CD4-positive, alpha-beta T cell treated with Interleukin-15 for 1 hour (primary cell): ENCODE measurements around the gene PFDN4.
"Not testable (repeated sequence)": the region's sequence is repeated elsewhere in the genome, so short reads cannot be mapped to it uniquely, and the experiment has no call there.

ENCODE experiments used
- DNase-seq: peaks from one replicate; pipeline ENCODE4 v3.0.0-alpha.2; 2020

The PFDN4 gene

DNA sequence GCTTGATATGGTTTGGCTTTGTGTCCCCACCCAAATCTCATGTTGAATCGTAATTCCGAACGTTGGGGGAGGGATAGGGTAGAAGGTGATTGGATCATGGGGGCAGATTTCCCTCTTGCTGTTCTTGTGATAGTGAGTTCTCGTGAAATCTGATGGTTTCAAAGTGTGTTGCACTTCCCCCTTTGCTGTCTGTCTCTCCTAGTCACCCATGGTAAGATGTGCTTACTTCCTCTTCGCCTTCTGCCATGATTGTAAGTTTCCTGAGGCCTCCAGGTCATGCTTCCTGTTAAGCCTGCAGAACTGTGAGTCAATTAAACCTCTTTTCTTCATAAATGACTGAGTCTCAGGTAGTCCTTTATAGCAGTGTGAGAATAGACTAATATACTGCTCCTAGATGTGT is 19.9 kb downstream of the PFDN4 start:
- DNase-seq: no peak

DNA sequence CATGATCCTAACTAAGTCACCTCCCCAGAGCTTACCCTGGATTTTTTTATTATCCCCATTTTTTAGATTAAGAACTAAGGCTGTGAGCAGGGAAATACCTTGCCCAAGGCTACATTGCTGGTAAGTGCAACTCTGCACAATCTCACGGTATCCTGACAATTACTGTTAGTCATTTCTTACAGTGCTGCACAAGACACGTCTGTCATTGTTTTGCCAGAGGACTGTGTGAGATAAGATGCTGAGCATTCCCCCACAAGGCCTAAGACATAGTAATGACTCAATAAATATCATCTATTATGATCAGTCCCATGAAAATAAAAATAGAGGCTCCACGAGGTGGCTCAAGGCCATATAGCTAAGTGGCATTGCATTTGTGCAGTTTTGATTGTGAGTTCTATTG is 21.0 kb downstream of the PFDN4 start:
- no peak for DNase-seq

DNA sequence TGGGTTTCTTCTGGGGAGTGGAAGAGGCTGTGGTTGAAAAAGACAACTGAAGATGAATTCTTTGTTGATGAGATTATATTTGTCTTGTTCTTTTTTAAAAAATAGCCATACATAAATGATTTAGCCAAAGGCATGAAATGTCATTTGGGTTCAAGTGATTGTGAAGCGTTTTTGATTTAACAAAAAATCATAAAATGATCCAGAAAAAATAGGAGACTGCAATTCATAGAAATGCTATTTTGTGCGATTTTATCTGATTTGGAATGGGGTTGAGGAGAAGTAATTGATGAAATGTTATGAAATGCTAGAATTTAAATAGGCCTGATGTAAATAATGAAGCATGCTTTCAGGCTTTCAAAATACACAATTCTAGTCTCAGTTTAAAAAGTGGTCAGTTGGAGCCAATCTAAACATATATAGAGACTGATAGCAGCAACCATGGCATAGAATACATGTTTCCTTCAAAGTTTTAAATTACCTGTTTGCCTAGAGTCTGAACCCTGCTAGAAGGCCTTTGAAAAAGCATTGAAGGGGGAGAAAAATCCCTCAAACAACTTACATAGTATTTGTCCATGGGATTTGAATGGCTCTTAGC is 21.8 kb downstream of the PFDN4 start:
- no peak for DNase-seq

DNA sequence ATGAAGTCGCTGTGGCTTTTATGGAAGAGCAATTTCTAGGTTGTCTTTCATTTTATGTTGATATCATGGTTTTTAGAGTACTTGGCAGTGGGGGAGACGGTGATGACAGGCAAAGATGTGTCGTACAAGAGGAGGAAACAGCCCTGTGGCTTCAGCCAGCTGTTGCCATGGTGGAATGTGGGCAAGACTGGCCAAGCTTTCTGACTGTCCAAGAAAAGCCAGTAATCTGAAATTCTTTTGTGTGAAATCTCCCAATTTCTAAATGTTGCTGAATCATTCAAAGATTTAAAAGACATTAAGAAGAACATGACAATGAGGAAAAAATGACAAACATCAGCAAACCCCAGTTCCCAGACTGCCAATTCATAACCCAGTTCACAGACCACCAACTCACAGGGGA is 23.1 kb downstream of the PFDN4 start:
- no peak for DNase-seq

- no peak for DNase-seq
Observed at GRCh38 chr20:54234991-54235390, 27.1 kb downstream of the PFDN4 start.

DNA sequence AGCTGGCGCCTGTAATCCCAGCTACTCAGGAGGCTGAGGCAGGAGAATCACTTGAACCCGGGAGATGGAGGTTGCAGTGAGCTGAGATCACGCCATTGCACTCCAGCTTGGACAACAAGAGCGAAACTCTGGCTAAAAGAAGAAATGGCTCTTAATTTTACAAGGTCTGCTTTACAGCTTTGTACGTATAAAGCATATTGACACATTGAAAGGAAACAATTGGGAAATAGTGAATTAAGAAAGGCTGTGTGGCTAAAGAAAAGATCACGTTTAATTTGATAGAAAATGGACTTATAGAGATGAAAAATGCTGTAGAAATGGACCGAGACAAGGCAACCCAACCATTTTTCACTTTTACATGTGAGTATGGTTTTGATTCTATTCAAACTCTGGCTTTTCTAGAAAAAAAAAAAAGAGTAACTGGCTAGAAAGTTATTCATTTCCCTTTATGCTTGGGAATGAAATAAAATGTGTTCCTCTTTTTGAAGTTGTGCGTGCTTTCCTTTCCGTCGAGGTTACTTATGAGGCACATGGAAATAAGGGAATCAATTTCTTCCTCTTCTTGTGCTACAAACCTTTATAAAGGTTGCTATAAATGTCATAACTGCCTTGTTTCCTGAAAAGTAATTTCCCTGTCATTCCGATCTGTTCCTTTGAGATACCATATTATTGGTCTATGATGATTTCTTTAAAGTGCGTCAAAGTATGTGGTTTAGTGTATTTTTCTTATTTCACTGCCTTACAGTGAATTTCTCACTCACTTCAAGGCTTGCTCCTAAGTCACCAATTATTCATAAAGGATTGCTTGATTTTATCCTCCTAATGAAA is 29.4 kb downstream of the PFDN4 start:
- DNase-seq: no peak

- no peak for DNase-seq
Observed at GRCh38 chr20:54244113-54244512, 36.2 kb downstream of the PFDN4 start.

- not testable (repeated sequence) for DNase-seq
Observed at GRCh38 chr20:54248705-54249104, 40.8 kb downstream of the PFDN4 start.

DNA sequence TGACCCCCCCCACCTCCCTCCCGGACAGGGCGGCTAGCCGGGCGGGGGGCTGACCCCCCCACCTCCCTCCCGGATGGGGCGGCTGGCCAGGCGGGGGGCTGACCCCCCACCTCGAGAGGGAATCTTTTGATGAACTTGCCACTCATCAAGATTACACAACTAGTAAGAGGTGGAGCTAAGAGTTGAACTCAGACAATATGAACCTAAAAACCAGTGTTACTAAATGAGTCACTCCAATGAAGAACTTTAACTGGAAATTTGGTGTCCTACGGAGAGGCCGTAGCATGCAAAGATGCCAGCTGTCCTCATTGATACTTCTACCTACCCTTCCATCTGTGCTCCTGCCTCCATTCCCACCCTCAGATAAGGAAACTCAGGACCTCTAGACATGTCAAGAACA is 42.8 kb downstream of the PFDN4 start:
- DNase-seq: no peak

DNA sequence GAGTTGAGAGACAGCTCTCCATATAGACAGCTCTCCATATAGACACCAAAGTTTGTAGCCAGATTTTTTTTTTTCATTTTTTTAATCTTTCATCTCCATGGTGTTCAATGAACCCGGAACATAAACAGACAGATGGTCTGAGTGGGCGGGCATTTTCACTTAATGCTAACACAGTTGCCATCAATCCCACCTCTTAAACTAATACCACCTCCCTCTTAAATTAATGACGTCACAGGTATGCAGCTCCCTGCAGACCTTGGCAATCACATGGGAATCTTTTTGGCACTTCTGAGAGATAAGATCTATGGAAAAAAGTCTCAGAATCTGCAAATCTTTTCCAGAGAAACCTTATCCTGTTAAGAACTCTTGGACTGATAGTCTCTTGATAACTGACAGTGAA is 43.2 kb downstream of the PFDN4 start:
- DNase-seq: no peak

DNA sequence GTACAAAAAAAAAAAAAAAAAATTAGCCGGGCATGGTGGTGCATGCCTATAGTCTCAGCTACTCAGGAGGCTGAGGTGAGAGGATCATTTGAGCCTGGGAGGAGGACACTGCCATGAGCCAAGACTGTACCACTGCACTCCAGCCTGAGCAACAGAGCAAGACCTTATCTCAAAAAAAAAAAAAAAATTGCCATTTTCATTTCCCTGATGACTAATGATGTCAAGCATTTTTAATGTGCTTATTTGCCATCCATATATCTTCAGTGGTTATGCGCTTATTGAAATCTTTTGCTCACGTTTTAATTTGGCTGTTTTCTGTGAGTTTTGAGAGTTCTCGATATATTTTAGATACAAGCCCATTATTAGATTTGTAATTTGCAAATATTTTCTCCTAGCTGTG is 46.7 kb downstream of the PFDN4 start:
- DNase-seq: no peak

DNA sequence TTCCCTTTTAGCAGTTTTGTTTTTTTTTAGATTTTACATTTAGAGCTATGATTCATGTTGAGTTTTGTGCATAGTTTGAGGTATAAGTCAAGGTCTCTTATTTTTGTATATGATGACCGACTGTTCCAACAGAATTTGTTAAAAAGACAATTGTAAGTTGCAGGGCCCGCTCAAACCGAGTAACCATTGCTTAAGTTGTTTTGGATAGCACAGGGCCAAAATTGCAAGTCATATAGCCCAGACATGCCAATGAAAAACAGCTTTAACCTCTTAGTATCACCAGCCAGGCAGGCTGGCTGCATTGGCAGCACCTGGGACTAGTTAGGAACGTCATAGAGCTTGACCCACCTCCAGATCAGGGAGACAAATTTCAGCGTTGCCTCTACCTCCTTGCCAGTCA is 47.3 kb downstream of the PFDN4 start:
- DNase-seq: no peak

DNA sequence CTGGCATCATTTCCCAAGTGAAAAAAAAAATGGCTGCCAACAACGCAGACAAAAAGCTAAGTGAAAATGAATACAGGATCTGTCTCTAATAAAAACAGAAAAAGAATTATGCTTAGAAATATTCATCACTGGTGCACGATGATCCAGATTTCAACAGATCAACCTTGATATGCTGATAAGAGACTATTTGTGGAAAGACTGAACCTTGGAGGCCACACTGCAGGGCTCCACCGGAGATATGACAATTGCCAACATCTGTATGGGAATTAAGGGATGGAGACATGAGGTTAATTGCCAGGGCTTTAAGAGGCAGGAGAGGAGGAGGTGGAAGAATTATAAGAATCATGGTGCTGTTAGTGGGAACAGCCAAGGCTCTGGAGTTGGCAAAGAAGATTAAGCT is 48.3 kb downstream of the PFDN4 start:
- no peak for DNase-seq

DNA sequence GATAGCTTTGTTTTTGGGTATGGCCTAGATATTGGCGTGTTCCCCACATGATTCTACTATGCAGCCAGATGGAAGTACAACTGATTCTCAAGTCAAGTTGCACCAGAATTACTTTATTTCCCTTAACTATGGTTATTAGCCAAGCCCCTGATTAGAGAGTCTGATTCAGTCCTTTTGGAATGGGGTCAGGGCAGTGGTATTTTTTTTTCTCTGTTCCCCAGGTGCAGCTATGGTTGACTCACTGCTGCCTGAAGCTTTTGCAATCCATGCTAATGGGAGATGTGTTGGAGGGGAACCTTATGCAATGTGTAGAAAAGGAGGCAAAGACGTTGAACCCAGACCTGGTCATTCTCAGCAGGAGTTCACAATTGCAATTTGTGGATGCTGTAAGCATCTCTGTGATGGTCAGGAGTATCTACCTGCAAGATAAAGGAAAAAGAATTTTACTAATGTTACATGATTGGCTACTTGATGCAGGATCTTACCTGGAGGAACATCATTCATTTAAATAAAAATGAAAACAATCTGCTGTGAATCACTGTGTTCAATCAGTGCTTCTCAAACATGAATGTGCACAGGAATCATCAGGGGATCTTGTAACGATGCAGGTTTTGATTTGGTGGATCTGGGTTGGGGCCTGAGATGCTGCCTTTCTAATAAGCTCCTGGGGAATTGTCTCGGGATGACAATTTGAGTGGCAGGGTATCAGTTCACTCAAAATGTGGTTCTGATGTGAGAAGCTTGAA is 49.4 kb downstream of the PFDN4 start:
- DNase-seq: no peak

GRCh38 chr20:54260116-54260515 is 52.2 kb downstream of the PFDN4 start:
- DNase-seq: no peak

DNA sequence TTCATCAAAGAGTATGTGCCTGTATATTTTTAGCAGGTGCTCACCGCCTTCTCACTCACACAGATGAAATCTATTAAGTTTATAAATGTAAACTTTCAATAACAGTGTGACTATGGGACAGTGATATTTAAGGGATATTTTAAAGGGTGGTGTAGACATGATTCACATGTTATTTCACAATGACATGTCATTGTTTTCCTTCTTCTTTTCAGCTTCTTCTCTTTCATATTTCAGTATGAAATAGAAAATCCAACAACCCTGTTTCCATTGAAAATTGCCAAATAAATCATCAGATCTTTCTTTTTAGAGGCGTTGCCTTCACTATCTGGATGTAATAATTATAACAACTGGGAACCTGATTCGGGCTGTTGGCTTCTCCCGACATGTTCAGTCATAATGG is 54.8 kb downstream of the PFDN4 start:
- DNase-seq: no peak

DNA sequence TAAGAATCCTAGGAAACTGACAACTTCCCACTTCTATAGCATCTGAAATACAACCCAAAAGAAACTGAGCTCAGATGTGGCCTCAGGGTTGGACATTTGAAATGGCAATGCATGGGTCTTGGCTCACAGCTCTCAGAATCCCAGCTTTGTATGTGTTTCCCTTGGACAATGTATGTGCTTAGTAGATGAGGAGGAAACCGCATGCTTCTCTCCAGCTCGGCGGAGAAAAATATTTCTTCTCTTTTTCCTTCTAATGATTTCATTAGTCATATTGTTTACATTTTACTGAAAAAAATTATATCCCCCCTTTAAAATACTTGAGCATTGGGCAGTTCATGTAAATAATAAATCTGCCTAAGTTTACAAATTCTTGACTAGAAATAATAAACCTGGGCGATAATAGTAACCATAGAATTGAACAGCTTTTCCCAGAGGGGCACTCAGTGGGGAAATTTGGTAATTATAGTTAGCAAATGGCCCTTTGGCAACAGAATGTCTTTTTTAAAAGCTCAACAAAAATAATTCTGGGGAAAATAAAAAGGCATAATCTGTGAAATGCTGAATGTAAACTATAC is 55.3 kb downstream of the PFDN4 start:
- DNase-seq: no peak

DNA sequence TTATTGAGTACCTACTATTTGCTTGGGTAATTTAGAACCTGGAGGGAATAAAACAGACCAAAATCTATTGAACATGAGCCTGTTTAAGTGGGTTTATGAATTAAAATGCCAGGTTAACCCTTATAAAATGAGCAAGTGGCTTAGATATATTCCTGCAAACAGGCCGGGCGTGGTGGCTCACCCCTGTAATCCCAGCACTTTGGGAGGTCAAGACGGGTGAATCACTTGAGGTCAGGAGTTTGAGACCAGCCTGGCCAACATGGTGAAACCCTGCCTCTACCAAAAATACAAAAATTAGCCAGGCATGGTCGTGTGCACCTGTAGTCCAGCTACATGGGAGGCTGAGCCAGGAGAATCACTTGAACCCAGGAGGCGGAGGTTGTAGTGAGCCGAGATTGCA is 57.9 kb downstream of the PFDN4 start:
- DNase-seq: not testable (repeated sequence)

DNA sequence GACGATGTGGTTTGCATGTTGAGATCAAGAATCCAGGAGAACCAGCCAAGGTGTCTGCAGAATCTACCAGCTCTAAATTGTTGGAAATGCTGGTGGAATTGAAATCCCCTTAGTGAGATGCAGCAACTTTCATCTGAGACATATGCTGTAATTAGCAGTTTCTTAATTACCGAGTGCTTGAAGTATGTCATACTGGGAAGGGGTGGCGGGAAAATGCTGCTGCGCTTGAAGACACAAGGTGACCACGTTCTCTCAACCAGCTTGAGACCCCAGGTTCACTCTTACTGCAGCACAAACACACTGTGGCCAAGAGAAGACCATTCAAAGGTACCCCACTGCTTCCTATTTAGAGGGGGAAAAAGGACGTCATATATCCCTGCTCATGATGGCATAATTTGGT is 59.0 kb downstream of the PFDN4 start:
- DNase-seq: no peak

DNA sequence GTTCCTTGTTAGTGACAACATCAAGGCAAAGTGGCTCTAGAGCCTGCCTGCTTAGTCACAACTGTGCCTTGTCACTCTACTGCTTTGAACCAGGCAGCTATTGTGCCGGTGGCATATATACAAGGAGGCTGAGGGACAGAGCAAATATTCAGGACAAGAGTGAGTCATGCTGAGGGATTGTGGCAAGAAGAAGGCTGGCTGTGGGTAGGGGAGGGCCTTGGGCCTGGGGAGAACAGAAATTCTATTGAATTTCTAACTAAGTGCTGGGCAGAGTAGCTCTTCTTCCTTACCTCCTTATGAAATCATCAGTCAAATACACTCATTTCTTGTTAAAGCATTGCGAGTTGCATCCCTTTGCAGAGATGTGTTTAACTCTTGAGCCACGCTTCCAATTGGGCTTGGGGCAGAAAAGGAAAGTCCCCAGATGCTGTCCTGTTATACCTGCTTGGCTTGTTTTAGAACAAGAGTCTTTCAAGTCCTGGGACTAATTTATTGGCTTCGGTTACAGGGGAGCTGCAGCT is 59.7 kb downstream of the PFDN4 start:
- DNase-seq: no peak

DNA sequence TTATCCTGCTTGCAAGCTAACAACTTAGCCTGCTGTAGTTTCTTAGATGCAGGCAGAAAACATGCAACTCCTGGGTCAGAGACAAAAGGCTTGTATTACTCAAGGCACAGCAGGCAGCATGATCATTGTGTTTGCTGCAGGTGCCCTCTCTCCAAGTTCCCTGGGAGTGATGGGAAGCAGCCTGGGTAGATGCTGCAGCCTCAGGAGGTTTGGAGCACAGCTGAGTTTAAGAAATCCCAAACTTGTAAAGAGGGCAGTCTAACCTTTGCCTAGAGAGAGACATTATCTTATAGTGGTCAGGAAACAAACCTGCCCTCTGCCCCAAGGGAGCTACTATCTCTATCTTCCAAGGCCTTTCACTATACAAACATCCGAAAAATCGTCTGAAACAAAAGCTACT is 61.1 kb downstream of the PFDN4 start:
- DNase-seq: no peak
